Myocyte (in vitro differentiated cells): ENCODE data around the gene LY6G6D. TPM values are rescaled to one million over a fixed set of nuclear protein-coding genes. Genes with fewer than 3 reads are reported as not detected.
A peak's percentile ranks its signal among the peaks of the same experiment; 100 is the strongest.

Experiments used
- DNase-seq: peaks from one replicate; pipeline ENCODE4 v3.0.0-alpha.2; 2012; ENCODE audit warnings: low read depth
- polyA plus RNA-seq: library from polyadenylated mRNA; unstranded; fragments of >200 nt; gene quantifications from one replicate; pipeline ENCODE4 v1.2.1, GENCODE V29; 2012; ENCODE audit warnings: missing spikeins
- total RNA-seq: library from RNA; depleted of rRNA; stranded (reverse); fragments of >200 nt; gene quantifications from 2 replicates; pipeline ENCODE4 v1.2.3, GENCODE V29; 2014

LY6G6D gene, protein sequence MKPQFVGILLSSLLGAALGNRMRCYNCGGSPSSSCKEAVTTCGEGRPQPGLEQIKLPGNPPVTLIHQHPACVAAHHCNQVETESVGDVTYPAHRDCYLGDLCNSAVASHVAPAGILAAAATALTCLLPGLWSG
- total RNA-seq = not detected in 2 replicates
- not detected for polyA plus RNA-seq

DNA sequence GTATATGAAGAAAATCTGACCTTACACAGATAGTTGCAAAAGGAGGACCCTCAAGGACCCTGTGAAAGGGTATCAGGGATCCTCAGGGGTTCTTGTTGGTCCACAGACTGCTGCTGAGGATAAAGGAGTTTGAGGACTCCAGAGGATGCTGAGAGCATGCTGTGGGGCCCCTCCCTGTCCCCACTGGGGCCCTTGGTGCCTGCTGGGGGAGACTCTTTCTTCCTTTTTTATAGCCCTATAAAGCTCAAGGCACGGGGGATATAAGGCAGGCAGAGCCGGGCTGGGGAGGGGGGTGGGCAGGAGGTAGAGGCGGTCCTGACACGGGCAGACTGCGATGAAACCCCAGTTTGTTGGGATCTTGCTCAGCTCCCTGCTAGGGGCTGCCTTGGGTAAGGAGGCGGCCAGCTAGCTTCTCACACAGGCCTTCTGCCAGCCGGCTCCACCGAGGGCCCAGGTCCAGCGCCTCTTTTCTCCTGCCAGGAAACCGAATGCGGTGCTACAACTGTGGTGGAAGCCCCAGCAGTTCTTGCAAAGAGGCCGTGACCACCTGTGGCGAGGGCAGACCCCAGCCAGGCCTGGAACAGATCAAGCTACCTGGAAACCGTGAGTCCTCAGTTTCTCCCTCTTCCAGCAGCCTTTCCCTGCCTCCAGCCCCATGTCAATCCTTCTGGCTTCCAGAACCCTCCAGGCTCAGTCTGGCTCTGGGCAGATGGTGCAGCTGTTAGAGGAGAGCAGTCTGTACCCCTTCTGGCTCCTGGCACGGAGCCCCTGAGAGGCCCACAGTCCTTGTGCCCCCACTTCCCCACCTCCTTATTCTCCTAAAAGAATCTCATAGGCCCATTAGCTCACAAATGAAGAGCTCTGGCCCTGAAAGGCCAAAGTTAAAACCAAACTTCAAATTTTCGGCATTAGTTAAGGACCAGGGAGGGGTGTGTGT lies at the start of gene LY6G6D:
Gene LY6G6D (plus strand): TSS at position 327 of the 937 bp plus-strand sequence. CDS start 8 bp downstream, at position 335.
- DNase-seq = no peak

DNA sequence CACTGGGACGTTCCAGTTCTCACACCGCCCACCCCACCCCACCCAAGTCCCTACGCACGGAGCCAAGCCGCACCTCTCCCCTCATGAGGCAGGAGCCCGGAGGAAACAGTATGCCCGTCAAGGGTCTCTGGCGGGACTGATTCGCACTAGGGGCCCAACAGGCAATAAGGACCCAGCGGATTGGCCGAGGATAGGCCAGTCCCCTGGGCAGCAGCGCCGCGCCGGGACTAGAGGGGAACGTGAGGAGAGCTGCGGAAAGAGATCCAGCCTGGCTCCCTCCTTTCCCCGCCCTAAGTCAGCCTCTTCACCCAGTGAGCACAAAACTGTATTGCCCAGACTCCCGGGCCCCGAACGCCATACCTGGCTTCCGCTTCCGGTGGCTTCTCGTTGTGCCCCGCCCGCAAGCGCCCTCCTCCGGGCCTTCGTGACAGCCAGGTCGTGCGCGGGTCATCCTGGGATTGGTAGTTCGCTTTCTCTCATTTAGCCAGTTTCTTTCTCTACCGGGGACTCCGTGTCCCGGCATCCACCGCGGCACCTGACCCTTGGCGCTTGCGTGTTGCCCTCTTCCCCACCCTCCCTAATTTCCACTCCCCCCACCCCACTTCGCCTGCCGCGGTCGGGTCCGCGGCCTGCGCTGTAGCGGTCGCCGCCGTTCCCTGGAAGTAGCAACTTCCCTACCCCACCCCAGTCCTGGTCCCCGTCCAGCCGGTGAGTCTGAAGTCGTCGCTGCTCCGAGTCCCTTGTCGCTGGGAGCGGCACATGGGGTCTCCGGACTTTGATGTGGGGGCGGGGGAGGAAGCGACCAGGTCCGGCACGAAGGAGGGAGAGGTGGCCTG lies 49.4 kb upstream of the LY6G6D start, which contains the start of gene CSNK2B:
Gene CSNK2B (plus strand): TSS at position 580 of the 836 bp plus-strand sequence. CDS start 752 bp downstream, outside the sequence.
- DNase-seq = peak; percentile 98

DNA sequence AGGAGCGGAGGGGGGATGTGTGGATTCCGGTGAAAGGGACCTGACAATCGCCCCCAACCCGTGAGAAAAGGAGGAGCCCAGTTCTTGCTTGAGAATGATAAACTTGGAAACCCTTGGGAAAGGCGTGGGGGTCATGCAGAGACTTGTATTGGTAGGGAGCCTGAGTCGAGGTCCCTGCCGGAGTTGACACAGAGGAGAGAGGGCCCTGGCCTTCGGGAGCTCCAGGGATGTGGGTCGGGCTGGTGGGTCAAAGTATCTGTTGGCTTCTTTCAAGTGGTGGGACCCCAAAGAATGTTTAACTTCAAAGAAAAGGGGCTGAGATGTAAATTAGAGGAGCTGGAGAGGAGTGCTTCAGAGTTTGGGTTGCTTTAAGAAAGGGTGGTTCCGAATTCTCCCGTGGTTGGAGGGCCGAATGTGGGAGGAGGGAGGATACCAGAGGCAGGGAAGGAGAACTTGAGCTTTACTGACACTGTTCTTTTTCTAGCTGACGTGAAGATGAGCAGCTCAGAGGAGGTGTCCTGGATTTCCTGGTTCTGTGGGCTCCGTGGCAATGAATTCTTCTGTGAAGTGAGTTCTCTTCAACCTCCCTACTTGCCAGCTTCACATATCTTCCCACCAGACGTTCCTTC lies 48.7 kb upstream of the LY6G6D start:
- DNase-seq = no peak

DNA sequence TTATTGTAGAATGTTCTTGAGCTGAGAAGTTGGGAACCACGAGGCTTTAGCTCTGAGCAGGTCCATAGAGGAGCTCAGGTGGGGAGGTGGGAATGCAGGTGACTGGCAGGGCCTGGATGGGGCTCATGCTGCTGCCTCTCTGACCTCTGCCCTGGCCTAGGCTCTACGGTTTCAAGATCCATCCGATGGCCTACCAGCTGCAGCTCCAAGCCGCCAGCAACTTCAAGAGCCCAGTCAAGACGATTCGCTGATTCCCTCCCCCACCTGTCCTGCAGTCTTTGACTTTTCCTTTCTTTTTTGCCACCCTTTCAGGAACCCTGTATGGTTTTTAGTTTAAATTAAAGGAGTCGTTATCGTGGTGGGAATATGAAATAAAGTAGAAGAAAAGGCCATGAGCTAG lies 45.5 kb upstream of the LY6G6D start, which contains the start of gene LY6G5B:
Gene LY6G5B (plus strand): TSS at position 301 of the 400 bp plus-strand sequence. CDS start 975 bp downstream, outside the sequence.
- no peak for DNase-seq

DNA sequence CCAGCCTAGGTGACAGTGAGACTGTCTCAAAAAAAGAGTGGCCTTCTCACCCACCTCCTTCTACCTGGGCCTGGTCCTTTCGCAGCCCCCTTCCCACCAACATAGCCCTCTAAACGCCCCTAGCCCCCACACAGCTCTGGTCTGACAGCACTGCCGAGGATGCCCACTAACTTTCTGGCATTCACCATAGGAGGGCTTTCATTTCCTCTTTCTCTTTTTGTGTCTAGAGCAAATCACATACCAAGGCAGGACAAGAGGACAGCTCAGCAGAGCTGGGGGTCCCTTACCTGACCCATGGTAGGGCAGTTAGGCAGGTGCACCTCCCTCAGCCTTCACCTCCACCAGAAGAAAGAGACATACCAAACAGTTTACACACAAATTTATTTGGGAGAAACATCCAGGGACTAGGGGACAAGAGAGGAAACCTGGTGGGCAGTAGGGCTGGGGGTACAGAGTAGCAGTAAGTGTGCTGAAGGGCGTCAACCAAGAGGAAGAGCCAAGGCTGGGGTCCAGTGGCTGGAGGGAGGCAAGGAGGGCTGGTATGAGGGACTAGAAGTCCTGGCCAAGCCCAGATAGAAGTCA lies 38.7 kb upstream of the LY6G6D start:
- DNase-seq = no peak

DNA sequence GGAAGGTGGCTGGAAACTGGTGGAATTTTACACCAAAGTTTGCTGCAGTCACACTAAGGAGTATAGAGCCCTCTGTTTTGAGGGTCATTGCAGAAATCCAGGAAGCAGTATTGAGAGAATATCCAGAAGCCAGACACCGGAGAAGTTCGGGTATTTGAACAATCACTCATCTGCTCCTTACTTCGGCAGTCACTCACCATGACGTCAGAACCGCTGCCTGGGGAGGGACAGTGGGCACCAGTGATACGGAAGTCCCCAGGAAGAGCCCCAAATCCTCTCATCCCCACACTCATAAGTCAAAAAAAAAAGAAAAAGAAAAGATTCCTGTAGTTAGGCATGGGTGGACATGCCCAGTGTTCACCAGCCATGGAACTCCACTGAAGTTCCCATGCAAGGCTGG lies 38.2 kb upstream of the LY6G6D start:
- no peak for DNase-seq

DNA sequence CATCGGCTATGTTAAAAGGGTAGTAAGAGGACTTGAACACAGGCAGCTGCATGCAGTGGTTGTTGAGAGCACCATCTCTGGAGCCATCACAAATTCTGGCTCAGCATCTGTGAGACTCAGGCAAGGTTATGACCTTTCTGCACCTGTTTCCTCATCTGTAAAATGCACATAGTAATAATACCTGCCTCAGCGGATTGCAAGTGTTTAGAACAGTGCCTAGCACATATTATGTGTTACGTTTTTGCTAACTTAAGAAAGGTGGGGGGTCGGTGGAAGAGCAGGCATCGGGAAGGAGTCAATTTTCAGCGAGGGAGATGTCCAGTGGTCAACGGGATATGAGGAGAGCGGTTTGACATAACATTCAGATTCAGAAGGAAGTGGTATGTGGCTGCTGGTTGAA lies 37.2 kb upstream of the LY6G6D start:
- no peak for DNase-seq

DNA sequence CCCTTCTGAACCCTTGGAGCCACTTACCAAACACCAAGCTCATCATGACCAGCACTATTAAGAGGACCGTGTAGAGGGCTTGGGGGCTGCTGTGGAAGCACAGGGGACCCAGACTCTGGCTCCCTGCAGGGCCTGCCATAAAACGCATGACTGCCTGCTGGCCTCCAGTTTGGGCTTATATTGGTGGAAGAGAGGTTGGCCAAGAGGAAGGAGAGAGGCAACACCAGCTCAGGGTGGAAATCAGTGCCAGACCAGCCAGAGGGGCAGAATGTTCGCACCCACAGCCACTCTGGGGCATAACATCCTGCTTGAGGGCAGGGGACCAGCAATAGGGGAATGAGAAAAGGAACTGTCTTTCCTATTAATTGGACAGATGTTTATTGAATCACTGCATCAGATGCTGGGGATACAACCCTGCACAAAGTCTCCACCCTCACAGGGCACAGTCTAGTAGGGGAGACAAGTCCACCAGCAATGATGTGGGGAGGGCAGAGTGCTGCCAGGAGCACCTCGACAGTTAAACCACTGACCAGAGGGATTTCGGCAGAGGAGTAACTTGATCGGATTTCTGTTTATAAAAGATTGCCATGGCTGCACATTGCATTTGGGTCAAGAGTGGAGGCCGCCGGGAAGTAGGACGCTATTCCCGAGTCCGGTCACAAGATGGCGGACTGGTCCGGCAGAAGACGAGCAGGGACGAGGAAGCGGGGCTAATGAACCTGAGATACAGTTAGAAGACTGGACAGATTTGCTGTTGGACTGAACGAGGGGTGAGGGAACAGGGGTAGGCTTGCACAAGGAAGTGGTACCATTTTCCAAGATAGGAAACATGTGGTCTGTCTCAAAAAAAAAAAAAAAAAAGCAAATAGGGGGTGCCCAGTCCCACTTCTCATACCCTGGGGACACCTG lies 34.7 kb upstream of the LY6G6D start, which contains the start of gene LY6G5C:
Gene LY6G5C (minus strand): TSS at position 842 of the 909 bp plus-strand sequence. CDS start 694 bp downstream, at position 148.
- peak; percentile 89 for DNase-seq

DNA sequence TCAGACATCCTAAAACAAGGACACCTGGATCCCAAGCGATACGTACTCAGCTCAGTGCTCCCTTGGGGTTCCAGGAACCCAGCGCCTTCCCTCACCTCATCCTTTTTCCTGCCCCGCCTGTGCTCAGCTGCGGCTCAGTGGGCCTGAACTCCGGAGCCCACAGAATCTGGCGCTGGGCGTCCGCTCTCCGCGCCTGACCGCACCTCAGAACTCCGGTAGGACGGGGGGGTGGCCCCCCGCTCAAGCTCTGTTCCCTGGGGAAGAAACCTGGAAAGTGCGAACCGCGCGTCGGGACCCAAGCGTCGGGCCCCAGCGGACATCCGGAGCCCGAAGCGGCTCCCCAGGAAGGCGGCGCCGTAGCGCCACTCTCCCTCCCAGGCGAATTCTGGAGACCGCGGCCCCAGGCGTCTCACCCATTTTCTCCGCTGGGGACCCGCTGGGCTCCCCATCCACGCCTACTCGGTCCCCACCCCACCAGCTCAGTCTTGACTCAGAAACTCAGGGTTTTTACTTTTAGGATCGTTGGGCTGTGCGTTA lies 33.9 kb upstream of the LY6G6D start:
- DNase-seq = peak; percentile 45

DNA sequence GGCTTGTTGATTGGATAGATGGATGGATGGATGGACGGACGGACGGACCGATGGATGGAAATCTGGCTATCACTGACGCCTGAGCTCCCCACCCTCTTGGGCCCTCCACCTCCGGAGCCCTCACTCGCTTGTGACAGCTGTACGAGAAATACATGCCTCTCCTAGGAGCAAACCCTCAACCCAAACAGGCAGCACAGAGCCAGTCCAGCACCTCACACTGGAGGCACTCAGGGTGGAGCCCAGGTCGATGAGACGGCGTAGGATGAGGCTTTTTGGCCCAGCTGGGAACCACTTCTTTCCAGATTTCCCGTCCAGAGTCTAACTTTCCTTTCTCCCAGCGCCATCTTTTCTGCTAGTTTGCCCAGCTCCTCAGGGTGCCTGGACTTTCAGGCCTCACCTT lies 31.6 kb upstream of the LY6G6D start:
- no peak for DNase-seq

DNA sequence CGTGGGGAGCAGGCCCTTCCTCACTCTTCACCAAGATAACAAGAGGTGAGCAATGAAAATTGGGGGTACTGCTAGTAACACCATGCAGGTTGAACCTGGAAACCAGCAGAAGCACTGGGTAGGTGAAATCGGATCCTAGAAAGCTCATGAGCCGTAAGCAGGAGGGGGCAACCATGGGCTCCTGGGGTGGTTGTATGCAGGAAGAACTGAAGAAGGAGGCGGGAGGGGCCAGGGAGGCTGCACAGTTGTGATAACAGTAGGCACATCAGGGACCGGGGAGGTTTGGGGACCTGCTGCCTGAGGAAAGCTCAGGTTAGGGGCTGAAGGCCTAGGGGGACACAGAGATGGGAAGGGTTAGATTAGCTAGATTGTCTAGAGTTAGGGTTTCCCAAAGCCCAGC lies 28.7 kb upstream of the LY6G6D start:
- no peak for DNase-seq

DNA sequence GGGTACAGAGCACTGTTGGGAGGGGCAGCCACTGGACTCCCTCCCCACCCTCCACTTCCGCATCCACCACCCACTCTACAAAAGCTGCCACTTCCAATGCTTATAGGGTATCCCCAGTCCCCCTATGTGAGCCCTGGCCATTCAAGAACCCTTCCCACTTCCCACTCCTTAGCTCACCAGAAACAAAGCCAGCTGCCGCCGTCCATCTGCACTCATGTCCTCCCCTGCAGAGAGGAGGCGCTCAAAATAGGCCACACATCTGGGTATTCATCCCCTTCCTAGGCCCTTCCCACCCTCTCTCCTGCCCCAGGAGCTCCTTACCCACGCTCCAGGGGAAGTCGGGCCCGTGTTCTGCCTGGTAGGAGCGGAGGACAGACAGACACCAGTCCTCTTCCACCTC lies 27.8 kb upstream of the LY6G6D start:
- peak; percentile 70 for DNase-seq

DNA sequence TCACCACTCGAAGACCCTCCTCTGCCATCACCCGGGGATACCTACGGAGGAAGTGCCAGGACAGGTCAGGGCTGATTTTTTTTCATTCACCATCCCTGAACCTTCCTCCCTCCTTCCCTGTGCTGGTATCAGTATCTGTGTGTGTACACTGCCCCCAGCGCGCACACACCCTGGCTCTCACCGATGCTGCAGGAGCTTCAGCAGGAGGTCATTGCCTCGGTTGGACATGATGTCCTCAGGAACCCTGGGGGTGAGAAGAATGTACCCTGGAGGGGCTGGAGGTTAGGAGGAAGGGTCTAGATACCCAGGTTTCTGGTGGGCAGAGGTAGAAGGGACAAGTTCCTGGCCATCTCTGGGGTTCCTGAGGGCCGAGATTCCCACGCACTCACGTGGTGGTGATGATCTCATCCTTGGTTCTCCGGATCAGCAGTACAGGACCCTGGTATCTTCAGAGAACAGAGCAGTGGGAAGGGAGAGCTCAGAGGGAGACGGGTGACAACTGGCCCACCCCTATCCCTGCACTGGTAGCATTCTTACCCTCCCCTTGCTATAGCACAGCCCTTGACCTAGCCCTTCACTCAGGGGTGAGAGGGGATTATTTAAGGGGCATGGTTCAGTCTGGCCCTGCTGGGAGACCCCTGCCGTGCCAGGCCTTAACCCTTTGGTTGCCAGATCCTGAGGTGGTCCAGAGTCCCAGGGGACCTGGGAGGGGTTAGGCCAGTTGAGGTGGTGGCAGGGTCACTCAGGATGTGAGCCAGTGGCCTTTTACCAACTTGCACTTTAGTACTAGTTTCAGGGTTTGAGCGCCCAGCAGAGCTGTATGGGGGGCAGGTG lies 27.1 kb upstream of the LY6G6D start:
- peak; percentile 16 for DNase-seq

DNA sequence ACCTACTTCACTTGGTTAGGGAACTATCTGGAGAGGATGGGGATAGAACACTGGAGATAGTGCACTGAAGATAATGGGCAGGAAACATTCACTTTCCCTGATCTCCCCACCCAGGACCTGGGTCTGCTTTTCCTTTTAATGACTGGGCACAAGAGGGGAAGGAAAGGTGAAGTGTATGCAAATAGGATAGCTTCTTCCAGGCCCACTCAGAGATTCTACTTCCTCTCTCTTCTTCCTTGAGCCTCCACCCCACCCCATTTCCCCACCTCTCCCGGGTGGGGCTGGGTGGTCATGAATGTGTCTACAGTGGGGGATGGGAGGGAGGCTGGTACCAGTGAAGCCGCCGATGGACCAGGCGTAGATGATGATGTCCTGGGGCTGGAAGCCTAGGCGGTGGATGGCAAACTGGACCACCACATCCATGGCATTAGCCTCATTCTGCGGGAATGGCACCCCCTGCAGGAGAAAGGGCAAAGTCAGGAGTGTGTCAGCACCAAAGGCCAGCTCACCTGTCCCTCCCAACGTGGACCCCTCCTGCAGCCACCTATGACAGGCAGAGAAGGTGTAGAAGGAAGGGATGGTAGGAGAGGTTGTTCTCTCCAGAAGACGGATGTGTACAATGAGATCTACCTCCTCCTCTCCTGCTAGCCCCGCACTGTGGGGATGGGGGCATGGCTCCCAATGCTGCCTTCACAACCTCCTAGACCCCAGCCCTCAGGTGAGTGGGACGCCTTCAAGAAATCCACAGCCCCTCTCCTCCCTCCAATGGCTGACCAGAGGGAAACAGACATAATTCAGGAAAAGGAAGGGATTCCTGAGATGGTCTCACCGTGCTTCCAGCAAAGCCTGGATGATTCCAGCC lies 25.7 kb upstream of the LY6G6D start:
- peak; percentile 7 for DNase-seq

DNA sequence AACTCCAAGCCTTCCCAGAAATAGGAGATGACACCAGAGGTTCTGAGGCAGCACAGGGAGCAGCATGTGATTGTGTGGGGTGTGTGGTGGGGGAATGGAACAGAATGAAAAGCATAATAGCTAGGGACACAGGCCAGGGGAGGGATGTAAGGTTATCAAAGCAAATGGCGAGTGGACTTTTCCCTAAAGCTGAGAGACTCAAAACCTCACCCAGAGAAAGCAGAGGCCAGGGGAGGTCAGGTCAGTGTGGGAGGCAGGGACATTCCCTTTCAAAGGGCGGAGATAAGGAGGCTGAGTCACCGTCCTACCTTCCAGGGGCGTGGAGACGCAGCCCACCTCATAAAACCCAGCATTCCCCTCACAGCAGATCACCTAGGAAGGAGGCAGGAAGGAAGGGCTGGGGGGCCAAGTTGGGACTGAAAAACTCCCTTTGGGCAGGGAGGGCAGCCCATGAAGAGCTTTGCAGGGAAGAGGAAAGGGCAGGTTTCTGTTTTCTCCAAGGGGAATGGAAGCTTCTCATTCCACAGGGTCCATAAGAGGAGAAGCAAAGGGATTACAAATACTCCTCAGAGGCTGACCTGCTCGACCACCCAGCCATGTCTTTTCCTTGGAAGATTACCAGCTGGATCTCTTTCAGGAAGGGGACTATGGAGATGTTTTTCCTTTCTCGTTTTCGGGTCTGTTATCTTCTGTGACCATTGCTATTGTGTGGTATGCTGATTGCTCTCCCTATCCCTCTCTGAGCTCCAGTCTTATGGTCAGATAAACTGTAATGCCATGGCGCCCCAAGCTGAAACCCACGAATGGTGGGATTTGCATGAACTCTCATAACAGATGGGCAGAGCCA lies 24.7 kb upstream of the LY6G6D start:
- no peak for DNase-seq

DNA sequence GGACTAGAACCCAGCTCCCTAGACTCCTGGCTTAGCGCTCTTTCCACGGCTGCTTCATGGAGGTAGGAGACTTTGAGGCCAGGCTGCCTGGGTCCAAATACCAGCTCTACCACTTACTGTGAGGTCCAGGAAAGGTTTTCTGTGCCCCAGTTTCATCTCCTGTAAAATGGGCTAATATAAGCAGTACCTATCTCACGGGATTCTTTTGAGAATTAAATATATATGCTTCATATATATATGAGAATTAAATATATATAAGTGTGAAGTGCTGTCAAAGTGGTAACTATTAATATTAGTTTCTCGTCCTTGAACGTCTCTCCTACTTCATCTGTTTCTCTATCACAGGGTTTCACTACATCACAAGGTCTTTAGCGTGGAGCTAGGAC lies 24.1 kb upstream of the LY6G6D start:
- DNase-seq = no peak
